ENCODE results near the gene RAX2.
"Not testable (repeated sequence)": the region's sequence is repeated elsewhere in the genome, so short reads cannot be mapped to it uniquely, and the experiment has no call there.

The RAX2 gene

DNA sequence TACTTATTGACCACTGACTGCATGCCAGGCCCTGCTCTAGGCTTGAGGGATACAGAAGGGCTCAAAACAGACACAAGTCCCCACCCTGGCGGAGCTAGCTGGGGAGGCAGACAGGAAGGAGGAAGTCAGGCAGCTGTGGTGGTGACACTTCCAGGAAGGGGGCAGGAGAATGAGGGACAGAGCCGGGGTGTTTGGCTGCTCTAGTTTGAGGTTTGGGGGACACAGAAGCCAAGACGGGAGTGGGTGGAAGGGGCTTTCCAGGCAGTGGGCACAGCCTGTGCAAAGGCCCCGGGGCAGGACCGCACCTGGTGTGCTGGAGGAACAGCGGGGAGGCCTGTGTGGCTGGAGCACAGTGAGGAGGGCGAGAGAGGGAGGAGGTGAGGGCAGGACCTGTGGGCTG is 5.5 kb downstream of the RAX2 start:
- DNase-seq: no peak
- in situ Hi-C loops (cut with HindIII; ENCODE audit: low pct_ligation_motif_present, low pct_unique_long_range_greater_than_20kb, low sequenced_read_pairs): no loop called here

DNA sequence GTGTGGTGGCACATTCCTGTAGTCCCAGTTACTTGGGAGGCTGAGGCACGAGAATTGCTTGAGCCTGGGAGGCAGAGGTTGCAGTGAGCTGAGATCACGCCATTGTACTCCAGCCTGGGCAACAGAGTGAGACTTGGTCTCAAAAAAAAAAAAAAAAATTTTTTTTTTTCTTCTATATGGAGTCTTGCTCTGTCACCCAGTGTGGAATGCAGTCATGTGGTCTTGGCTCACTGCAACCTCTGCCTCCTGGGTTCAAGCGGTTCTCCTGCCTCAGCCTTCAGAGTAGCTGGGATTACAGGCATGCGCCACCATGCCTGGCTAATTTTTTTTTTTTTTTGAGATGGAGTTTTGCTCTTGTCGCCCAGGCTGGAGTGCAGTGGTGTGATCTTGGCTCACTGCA is 6.3 kb downstream of the RAX2 start:
- DNase-seq: peak; percentile 22
- in situ Hi-C loops (cut with HindIII; ENCODE audit: low pct_ligation_motif_present, low pct_unique_long_range_greater_than_20kb, low sequenced_read_pairs): not testable (repeated sequence)

DNA sequence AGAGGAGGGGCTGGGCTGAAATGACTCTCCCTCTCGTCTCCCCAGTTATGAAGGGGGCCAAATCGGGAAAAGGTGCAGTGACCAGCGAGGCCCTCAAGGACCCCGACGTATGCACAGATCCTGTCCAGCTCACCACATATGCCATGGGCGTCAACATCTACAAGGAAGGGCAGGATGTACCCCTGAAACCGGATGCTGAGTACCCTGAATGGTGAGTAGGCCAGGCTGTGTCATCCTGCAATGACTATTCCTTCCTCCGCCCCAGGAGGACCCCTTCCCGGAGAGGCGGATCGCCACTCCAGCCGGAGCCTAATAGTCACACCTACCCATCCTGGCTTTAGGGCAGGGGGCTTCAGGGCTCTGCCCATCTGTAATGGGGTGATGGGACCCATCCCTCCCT is 6.9 kb downstream of the RAX2 start:
- no peak for DNase-seq
- in situ Hi-C loops (cut with HindIII; ENCODE audit: low pct_ligation_motif_present, low pct_unique_long_range_greater_than_20kb, low sequenced_read_pairs): no loop called here

DNA sequence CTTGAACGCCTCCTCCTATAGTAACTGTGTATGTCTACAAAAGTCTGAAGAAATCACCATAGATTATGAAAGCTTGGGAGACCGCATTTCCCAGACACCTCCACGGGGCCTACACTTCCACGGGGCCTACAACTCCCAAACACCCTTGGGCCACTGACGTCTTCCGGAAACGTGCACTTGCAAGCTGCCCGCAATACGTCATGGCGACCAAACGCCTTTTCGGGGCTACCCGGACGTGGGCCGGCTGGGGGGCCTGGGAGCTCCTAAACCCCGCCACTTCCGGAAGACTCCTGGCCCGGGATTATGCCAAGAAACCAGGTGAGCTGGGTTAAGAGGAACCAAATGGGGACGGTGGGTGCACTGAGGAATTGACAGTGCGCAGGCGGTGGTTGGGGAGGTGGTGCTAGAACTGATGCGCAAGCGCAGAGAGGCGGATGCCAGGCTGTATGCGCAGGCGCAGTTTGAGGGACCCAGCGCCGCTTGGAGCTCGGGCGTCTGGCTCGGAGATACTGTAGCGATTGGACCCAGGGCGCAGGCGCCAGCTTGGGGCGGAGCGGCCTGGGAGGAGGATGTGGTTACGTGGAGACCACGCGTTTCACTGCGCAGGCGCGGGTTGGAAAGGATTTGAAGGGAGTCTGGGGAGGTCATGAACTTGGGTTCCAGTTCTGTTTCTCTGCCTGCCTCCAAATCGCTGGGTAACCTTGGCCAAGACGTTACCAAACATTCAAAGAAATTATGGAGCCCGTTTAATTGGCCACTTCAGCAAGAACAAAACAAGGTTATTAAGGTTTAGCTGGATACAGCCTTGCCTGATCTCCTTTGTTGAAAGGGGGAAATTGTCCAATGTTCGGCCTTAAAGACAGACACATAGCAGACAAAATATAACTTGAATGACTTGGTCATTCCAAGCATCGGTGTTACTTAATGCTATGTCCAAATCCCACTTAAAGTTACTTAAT is 9.2 kb downstream of the RAX2 start, which contains the start of gene MRPL54:
MRPL54 (plus strand) TSS at position 182 of the 959 bp plus-strand sequence; CDS start at position 201, 19 bp downstream.
- in situ Hi-C loops (cut with HindIII; ENCODE audit: low pct_ligation_motif_present, low pct_unique_long_range_greater_than_20kb, low sequenced_read_pairs): no loop called here
- peak; percentile 97 for DNase-seq

DNA sequence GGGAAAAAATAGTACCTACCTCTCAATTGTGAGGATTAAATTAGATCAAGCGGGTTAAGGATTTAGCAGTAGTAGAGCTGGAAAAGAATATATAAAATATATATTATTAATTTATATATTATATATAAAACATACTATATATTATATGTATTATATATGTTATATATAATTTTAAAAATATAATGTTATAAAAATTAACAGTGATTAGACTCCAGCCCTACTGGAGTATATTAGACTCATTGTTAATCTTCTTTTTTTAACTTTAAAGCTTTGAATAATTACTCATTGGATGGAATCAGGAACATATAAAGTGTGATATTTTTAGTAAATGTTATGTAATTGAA is 9.9 kb downstream of the RAX2 start:
- no peak for DNase-seq
- in situ Hi-C loops (cut with HindIII; ENCODE audit: low pct_ligation_motif_present, low pct_unique_long_range_greater_than_20kb, low sequenced_read_pairs): no loop called here

- peak; percentile 87 for DNase-seq
- in situ Hi-C loops (cut with HindIII; ENCODE audit: low pct_ligation_motif_present, low pct_unique_long_range_greater_than_20kb, low sequenced_read_pairs): no loop called here
Observed at GRCh38 chr19:3761382-3762129, 10.5 kb downstream of the RAX2 start, which contains the start of gene APBA3. APBA3 (minus strand) TSS chr19:3761692; CDS start chr19:3760264, 1,428 bp downstream.

- in situ Hi-C loops (cut with HindIII; ENCODE audit: low pct_ligation_motif_present, low pct_unique_long_range_greater_than_20kb, low sequenced_read_pairs): no loop called here
- DNase-seq: peak; percentile 10
Observed at GRCh38 chr19:3760871-3761361, 11.1 kb downstream of the RAX2 start.

DNA sequence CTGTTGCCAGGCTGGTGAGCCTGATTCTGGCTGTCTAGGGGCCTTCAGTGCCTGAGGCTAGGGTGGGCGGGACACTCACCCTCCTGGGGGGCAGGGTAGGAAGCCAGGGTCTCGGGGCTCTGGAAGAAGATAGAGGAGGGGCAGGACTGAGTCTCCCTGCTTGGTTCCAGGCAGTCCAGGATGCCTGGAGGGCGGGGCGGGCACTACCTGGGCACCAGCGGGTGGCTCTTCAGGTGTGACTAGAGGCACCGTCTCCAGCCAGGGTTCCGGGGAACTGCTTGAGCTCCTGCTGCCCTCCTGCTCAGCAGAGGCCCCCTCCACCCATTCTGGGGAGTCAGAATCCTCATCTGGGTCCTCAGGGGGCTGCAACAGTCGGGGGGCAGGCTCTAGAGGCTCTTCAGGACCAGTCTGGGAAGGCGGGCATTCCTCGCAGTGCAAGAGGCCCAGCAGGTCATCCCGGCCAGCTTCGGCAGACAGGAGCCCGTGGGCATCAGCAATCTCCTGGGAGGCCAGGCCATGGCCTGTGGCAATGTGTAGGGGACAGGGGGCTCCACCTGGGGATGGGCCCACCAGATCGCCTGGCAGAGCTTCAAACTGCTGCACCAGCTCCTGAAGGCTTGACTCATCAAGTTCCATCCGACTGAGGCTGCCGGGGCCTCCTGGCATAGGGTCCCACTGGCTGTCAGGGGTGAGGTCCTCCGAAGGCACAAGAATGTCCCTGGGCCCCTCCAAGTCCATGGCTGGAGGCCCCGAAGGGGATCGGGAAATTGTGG is 12.4 kb downstream of the RAX2 start:
- DNase-seq: no peak
- in situ Hi-C loops (cut with HindIII; ENCODE audit: low pct_ligation_motif_present, low pct_unique_long_range_greater_than_20kb, low sequenced_read_pairs): no loop called here

DNA sequence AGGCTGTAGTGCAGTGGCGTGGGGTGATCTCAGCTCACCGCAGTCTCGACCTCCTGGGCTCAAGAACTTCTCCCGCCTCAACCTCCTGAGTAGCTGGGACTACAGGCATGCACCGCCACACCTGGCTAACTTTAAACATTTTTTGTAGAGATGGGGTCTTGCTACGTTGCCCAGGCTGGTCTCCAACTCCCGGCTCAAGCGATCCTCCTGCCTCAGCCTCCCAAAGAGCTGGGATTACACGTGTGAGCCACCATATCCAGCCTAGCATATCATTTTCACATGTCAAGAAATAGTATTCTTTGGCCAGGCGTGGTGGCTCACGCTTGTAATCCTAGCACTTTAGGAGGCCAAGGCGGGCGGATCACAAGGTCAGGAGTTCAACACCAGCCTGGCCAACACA is 13.7 kb downstream of the RAX2 start:
- in situ Hi-C loops (cut with HindIII; ENCODE audit: low pct_ligation_motif_present, low pct_unique_long_range_greater_than_20kb, low sequenced_read_pairs); DNase-seq: not testable (repeated sequence)

DNA sequence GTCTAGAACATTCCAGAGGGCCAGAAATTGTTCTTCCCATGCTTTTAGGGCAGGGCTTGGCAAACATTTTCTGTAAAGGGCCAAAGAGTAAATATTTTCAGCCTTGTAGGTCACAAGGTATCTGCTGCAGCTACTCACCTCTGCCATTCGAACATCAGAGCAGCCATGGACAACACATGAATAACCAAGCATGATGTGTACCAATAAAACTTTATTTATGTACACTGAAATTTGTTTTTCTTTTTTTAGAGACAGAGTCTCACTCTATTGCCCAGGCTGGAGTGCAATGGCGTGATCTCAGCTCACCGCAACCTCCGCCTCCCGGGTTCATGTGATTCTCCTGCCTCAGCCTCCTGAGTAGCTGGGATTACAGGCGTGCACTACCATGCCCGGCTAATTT is 14.3 kb downstream of the RAX2 start:
- in situ Hi-C loops (cut with HindIII; ENCODE audit: low pct_ligation_motif_present, low pct_unique_long_range_greater_than_20kb, low sequenced_read_pairs); DNase-seq: not testable (repeated sequence)

DNA sequence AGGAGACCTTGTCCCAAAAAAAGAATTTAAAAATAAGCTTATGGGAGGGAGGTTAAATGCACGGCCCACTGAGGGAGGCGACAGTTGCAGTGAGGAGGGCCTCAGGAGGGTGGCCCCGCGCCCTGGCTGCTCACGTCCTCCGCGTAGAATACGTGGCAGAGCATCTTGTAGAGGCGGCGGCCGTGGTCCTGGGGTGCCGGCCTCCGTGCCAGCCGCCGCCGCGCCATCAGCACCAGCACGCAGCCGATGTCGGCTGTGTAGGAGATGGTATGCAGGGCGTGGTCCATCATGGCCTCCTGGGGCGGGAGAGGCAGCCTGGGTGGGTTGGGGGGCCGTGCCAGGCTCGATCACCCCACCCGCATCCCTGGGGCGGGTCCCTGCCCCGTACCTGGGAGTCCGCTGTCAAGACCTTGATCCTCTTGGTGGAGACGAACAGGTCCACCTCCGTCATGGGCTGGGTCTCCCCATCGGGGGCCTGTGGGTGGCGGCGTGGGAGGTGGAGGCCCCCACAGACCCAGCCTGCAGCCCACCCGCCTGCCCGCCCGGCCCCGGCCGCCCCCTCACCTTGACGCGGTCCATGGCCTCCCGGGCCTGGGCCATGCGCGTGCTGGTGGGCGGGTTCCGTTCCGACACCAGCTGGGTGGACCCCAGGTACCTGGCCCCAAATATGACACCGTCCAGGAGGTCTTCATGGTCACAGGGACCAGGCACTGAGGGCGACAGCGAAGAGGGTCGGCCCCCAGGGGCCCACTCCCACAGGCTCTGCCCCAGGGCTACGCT is 18.2 kb downstream of the RAX2 start:
- DNase-seq: no peak
- in situ Hi-C loops (cut with HindIII; ENCODE audit: low pct_ligation_motif_present, low pct_unique_long_range_greater_than_20kb, low sequenced_read_pairs): no loop called here

DNA sequence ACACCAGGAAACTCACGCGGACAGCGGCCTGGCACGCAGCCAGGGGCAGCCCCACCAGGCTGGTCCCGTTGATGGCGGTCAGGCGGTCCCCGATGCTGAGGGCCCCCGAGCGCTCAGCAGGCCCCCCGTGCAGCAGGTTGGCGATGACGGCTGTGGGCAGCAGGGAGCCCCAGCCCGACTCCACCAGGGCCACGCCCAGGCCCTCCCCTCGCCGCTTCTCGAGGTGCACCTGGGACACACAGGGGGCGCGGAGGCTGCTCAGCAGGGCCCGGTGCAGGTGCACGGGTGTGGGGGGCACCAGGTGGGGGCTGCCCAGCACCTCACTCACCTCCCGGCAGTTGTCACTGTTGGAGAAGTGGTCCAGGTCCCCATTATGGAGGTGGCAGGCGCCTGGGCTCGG is 19.5 kb downstream of the RAX2 start:
- in situ Hi-C loops (cut with HindIII; ENCODE audit: low pct_ligation_motif_present, low pct_unique_long_range_greater_than_20kb, low sequenced_read_pairs): no loop called here
- no peak for DNase-seq

GRCh38 chr19:3751236-3751635 is 20.8 kb downstream of the RAX2 start:
- DNase-seq: no peak
- in situ Hi-C loops (cut with HindIII; ENCODE audit: low pct_ligation_motif_present, low pct_unique_long_range_greater_than_20kb, low sequenced_read_pairs): no loop called here

DNA sequence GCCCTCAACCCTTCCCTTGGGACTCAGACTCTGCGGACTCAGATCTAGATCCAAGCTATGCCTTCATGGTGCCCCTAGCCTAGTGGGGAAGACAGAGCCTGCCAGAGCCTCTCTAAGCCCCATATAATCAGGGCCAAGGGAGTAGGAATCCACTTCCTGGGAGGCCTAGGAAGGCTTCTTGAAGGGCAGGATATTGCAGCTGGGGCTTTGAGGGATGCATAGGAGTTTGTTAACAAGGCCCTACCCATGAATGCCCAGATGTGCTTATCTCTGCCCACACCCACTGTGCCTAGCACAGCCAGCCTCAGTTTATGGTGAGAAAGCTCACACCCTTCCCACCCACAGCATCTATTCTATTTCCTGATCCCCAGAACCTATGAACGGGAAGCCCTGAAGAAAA is 21.8 kb downstream of the RAX2 start:
- in situ Hi-C loops (cut with HindIII; ENCODE audit: low pct_ligation_motif_present, low pct_unique_long_range_greater_than_20kb, low sequenced_read_pairs): no loop called here
- no peak for DNase-seq

DNA sequence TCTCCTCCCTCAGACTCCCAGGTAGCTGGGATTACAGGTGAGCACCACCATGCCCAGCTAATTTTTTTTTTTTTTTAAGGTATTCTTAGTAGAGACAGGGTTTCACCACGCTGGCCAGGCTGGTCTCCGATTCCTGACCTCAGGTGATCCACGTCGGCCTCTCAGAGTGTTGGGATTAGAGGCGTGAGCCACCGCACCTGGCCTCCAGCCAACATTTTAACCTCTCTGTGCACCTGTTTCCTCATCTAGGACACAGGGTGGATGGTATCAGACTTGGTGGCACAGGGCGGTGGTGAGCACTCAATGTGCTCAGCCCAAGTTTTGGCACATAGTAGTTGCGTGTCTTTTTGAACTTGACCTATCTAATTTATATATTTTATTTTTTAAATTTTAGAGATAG is 23.1 kb downstream of the RAX2 start:
- no peak for DNase-seq
- in situ Hi-C loops (cut with HindIII; ENCODE audit: low pct_ligation_motif_present, low pct_unique_long_range_greater_than_20kb, low sequenced_read_pairs): no loop called here

DNA sequence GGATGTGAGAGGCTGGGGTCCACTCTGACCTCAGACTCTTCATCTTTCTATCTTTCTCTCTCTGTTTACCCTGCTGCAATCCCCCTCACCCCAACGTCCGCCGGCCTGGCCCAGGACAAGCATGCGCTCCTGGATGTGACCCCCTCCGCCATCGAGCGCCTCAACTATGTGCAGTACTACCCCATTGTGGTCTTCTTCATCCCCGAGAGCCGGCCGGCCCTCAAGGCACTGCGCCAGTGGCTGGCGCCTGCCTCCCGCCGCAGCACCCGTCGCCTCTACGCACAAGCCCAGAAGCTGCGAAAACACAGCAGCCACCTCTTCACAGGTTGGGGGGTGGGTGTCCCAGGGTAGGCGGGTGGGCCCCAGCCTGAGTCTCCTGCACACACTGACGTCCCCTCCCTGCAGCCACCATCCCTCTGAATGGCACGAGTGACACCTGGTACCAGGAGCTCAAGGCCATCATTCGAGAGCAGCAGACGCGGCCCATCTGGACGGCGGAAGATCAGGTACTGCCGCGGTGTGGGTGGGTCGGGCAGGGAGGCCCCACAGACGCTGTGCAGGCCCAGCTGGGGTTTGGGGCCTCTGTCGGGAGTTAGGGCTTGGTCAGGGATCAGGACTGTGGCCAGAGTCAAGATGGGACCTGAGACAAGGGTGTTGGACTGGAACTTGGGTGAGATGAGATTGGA is 25.5 kb downstream of the RAX2 start:
- DNase-seq: no peak
- in situ Hi-C loops (cut with HindIII; ENCODE audit: low pct_ligation_motif_present, low pct_unique_long_range_greater_than_20kb, low sequenced_read_pairs): no loop called here

DNA sequence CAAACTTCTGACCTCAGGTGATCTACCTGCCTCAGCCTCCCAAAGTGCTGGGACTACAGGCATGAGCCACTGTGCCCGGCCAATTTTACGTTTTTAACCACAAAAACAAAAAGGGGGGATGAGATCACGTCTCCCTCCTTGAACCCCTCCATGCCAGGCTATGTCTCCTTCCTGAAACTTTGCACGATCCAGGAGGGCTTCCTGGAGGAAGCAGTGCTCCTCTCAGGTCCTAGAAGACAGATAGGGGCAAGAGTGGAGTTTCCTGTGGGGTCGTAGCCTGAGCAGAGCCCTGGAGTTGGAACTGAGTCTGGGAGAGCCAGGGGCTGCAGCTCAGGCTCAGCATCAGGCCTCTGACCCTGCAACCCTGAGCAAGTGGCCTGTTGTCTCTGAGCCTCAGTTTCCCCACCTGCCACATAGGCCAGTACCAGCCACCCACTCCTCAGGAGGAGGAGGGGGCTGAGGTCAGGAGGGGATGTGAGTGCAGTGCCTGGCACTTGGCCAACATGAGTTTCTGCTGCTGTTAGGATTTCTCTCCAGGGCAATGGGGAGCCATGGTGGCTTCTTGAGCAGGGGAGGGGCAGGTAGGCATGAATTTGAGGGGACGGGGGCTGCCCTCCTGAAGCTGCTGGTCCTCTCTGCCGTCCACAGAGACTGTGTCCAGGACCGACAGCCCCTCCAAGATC is 26.5 kb downstream of the RAX2 start:
- in situ Hi-C loops (cut with HindIII; ENCODE audit: low pct_ligation_motif_present, low pct_unique_long_range_greater_than_20kb, low sequenced_read_pairs): no loop called here

More for the DNA sequence above, 26.5 kb downstream of the RAX2 start:
- DNase-seq: no peak
